Activated T-cell treated with anti-CD3 and anti-CD28 coated beads for 4 hours (primary cell): ENCODE measurements around the gene KCNG1.
"Not testable (repeated sequence)": the region's sequence is repeated elsewhere in the genome, so short reads cannot be mapped to it uniquely, and the experiment has no call there.

Experiments
- DNase-seq: peaks from one replicate; pipeline ENCODE4 v3.0.0-alpha.2; 2020

KCNG1 gene

GRCh38 chr20:51022803-51023616 is at the start of gene KCNG1:
KCNG1 (minus strand) TSS chr20:51023107; CDS start chr20:51010338, 12,769 bp downstream.
- DNase-seq = peak; percentile 14

GRCh38 chr20:51070621-51071020 is 47.7 kb upstream of the KCNG1 start:
- DNase-seq = no peak

GRCh38 chr20:51067792-51068191 is 44.9 kb upstream of the KCNG1 start:
- no peak for DNase-seq

GRCh38 chr20:51065615-51066014 is 42.7 kb upstream of the KCNG1 start:
- DNase-seq = no peak

- no peak for DNase-seq
These were observed 41.2 kb upstream of the KCNG1 start for GRCh38 chr20:51064137-51064536.

GRCh38 chr20:51062065-51062464 is 39.2 kb upstream of the KCNG1 start:
- DNase-seq = no peak

GRCh38 chr20:51061418-51062045 is 38.6 kb upstream of the KCNG1 start:
- no peak for DNase-seq

- DNase-seq = no peak
These were observed 37.4 kb upstream of the KCNG1 start for GRCh38 chr20:51060301-51060700.

- no peak for DNase-seq
These were observed 37.0 kb upstream of the KCNG1 start for GRCh38 chr20:51059862-51060261.

GRCh38 chr20:51058017-51058416 is 35.1 kb upstream of the KCNG1 start:
- no peak for DNase-seq

- DNase-seq = no peak
These were observed 31.3 kb upstream of the KCNG1 start for GRCh38 chr20:51054233-51054632.

- no peak for DNase-seq
These were observed 27.7 kb upstream of the KCNG1 start for GRCh38 chr20:51050531-51051075.

GRCh38 chr20:51046021-51046985 is 23.4 kb upstream of the KCNG1 start:
- no peak for DNase-seq

GRCh38 chr20:51045492-51045891 is 22.6 kb upstream of the KCNG1 start:
- DNase-seq = not testable (repeated sequence)

GRCh38 chr20:51044796-51045195 is 21.9 kb upstream of the KCNG1 start:
- no peak for DNase-seq

GRCh38 chr20:51043811-51044210 is 20.9 kb upstream of the KCNG1 start:
- no peak for DNase-seq

- no peak for DNase-seq
These were observed 19.8 kb upstream of the KCNG1 start for GRCh38 chr20:51042657-51043247.

GRCh38 chr20:51042064-51042463 is 19.2 kb upstream of the KCNG1 start:
- DNase-seq = no peak

GRCh38 chr20:51037532-51038115 is 14.7 kb upstream of the KCNG1 start:
- DNase-seq = no peak

- DNase-seq = no peak
These were observed 14.1 kb upstream of the KCNG1 start for GRCh38 chr20:51036827-51037531.

- DNase-seq = no peak
These were observed 13.3 kb upstream of the KCNG1 start for GRCh38 chr20:51036226-51036625.
